HG03342 (cell line): ENCODE data around the gene STK16.

Experiments
- ATAC-seq: cut with Tn5 transposase; IDR thresholded peaks from one replicate; pipeline ENCODE4 v1.9.1; 2021; ENCODE audit warnings: mild to moderate bottlenecking, moderate library complexity; ENCODE audit not compliant: unreplicated experiment

Gene STK16

GRCh38 chr2:219268294-219268693 is 23.0 kb downstream of the STK16 start:
- no peak for ATAC-seq

DNA sequence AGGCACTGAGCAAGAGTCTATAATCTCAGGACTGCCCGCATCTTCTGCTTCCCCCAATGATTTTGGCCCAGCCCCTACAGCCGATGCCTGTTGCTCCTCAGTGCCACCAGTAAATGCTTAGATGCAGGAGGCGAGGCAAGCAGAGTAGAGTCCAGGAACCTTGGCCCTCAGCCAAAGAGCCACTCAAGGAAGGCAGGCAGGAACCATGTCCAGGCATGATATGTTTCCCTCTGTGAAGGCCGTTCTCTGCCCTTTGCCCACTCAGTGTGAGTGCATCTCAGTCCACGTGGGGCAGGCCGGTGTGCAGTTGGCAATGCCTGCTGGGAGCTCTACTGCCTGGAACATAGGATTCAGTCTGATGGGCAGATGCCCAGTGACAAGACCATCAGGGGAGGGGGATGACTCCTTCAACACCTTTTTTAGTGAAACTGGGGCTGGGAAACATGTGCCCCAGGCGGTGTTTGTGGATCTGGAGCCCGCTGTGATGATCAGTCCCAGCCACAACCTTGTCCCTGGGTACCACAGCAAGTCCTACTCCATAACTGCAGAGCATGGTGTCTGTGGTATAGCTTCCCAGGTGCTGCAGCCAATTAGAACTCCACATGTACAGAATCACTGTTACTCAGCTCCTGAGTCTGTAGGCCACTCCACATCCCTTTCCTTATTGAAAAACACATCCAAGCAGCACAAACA is 24.2 kb downstream of the STK16 start:
- ATAC-seq: no peak

DNA sequence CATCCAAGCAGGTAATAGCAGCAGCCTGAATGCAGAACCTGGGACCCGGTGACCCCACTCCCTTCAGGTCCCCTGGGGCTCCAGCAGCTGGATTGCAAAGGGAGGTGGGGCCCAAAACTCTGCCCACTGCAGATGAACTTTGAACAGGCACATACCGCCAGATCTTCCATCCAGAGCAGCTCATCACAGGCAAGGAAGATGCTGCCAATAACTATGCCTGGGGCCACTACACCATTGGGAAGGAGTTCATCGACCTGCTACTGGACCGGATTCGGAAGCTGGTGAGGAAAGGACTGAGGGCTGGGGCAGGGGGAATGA is 24.7 kb downstream of the STK16 start:
- ATAC-seq: no peak

GRCh38 chr2:219271021-219271420 is 25.7 kb downstream of the STK16 start:
- no peak for ATAC-seq

DNA sequence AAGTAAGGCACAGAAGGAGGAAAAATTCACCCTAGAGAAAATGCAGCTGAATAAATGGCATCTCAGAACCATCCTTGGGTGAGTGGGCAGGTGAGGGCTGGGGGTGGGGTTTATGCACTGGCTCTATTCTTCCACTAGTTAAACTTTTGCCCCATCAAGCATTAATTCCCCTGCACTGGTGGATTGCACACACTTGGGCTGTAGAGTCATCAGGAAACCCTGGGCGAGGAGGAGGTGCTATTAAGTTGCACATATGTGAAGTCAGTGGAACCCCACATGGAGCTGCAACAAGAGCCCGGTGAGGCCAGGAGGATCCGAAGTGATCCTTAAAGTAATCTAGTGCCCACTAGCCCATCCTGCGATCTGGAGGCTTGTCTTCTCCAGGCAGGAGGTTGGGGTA is 27.1 kb downstream of the STK16 start:
- ATAC-seq: no peak

- no peak for ATAC-seq
Measured at GRCh38 chr2:219272995-219273394, 27.7 kb downstream of the STK16 start.

GRCh38 chr2:219273937-219274336 is 28.7 kb downstream of the STK16 start:
- ATAC-seq: no peak

GRCh38 chr2:219274361-219274921 is 29.2 kb downstream of the STK16 start:
- no peak for ATAC-seq

- no peak for ATAC-seq
Measured at GRCh38 chr2:219277703-219278654, 32.7 kb downstream of the STK16 start.

DNA sequence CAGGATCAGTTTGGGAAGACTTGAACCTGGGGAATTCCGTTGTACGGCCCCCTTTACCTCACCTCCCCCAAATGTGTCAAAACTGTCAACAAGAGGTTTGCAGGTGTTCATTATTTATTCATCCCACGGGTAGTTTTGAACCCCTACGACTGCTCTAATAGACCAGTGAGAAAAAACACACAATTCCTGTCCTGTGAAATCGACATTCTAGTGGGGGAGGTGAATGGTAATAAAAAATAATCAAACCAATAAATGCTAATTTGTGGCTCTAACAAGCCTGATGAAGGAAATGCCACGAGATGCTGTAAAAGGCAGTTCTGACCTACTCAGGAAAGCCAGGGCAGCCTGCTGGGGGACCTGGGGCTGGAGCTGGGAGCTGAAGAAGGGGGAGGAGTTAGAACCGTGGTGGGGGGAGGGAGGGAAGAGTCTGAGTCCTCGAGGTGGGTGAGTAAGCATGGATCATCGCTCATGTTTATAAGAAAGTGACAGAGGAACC is 33.4 kb downstream of the STK16 start:
- no peak for ATAC-seq

DNA sequence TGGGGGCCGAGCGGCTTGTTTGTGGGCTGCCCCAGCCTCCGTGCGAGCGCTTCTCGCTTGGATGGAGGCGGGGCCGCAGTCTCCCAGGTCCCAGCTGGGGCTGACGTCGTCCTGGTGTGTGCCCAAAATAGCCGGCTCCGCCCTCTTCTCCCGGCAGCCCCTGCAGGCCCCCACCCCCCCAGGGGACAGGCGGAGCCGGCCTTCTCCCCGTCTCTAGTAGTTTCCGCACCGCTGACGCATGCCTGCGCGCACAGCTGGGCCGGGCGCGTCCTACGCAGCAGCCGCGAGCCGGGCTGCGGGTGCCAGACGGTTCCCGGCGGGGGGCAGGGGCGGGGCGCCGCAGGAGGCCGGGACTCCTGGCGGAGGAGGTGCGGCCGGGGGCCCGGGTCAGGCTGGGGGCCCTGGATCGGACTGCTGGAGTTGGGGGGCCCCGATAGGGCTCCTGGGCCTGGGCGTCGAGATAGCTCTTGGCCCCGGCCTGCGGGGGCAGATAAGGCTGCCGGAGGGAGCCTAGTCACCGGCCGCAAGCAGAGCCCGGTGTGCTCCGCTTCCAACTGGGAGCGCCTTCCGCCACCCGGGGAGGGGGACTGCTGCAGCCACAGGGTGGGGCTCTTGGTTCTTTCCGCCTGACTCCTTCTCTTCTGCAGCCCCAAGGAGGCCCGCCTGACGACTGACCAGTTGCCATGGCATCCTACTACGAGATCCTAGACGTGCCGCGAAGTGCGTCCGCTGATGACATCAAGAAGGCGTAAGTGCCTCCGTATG is 34.1 kb downstream of the STK16 start, which contains the start of gene DNAJB2:
DNAJB2 (plus strand) TSS at position 216 of the 765 bp plus-strand sequence; CDS start at position 684, 468 bp downstream.
- ATAC-seq: peak; percentile 88

DNA sequence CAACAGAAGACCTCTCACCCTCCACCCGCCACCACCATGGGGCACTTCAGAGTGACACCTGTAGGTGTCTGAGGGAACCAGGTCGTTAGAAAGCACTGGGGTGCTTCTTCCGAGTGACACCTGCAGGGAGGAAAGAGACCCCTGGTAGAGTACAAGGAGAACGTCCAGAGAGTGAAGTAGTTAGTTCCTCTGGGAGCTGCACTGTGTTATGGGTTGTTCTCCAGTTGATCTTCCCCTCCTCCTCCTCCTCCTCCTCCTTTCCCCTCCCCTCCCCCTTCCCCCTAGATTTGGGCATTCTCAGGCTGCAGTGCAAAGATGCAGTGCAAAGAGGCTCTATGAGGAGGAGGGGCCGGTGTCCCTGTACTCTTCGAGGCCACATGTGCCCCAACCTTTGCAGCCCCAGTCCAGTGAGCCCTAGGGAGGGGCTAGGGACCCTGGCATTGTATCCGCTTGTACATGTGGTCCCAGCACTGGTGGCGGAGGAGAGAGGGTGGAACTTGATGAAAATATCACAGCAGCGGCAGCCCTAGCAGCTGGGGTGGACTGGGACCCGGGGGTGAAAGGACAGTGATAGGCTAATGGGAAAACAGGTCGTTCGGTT is 34.7 kb downstream of the STK16 start:
- ATAC-seq: no peak

- no peak for ATAC-seq
Measured at GRCh38 chr2:219280651-219281050, 35.4 kb downstream of the STK16 start.

DNA sequence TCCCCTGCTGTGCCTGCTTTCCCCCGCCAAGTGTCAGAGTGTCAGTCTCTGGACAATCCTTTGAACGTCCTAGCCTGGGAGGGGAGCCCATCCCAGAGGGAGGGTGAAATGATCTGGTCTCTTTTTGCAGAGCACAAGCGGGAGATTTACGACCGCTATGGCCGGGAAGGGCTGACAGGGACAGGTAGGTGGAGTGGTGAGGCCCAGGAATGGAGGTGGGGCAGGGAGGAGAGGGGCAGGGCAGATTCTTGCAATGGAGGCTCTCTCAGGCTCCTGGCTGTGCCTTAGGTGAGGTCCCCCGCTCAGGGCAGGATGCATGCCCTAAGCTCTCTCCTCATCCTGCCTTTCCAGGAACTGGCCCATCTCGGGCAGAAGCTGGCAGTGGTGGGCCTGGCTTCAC is 36.3 kb downstream of the STK16 start:
- no peak for ATAC-seq

DNA sequence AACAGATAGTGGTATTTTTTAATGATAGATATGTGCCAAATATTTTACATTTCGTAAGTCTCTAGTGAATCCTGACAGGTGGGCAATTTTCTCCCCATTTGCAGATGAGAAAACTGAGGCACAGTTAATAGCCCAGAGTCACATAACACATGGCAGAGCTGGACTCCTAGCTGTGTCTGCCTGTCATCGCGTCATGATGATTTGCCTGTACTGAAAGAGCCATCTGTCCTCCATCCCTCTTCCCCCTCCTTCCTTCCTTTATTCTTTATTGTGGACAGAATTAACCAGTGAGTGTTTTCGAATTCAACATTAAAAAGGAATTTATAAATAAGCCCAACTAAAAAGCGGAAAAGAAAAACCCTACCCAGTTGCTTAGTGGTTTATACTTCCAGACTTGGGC is 37.1 kb downstream of the STK16 start:
- ATAC-seq: no peak

- ATAC-seq: no peak
Measured at GRCh38 chr2:219282943-219283581, 37.8 kb downstream of the STK16 start.

DNA sequence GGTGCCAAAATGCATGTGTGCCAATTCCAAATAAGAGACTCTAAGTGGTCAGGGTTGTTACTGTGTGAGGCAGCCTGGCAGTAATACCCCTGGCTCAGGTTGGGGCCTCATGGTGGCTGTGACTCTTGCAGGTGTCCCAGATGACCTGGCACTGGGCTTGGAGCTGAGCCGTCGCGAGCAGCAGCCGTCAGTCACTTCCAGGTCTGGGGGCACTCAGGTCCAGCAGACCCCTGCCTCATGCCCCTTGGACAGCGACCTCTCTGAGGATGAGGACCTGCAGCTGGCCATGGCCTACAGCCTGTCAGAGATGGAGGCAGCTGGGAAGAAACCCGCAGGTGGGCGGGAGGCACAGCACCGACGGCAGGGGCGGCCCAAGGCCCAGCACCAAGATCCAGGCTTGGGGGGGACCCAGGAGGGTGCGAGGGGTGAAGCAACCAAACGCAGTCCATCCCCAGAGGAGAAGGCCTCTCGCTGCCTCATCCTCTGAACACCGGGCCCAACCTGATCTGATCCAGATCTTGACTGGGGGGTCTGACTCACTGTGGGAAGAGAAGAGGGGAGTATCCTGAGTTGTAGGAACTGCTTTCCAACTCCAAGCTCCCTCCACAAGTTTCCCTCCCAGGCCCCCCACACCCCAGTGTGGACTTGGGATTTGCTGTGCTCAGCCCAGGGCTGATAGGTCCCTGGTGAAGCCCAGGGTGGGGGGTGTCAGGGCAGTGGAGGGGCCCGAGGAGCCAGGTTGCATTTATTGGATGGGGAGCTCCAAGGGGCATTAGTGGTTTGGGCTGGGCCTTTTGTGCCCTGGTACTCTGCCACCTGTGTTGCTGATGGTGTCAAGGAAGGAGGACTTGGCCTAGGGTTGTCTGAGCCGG is 39.5 kb downstream of the STK16 start:
- ATAC-seq: no peak

- ATAC-seq: no peak
Measured at GRCh38 chr2:219285373-219285735, 40.1 kb downstream of the STK16 start.

DNA sequence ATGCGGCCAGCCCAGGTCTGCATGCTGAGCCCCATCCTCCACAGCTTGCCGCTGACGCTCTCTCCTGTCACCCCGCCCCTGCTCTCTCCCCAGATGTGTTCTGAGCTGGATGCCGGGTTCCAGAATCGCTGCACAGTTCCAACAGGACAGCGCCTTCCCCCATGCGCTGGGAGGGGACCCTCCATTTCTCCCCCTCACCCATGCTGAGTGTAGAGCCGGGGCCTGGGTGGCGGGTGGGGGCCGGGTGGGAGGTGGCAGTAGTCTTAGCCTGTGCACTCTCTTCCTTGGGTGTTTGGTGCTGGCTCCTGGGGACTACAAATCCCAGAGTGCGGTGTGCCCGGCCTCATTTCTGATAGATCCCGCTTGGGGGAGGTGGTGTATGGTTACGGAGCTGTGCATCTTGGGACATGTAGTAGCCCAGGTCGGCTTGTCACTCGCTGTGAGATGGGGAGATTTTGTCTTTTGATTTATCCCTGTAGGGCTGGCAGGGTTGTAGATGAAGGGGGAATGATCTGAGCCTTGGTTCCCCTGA is 40.7 kb downstream of the STK16 start:
- no peak for ATAC-seq
